GM18873 (cell line): Measurements from ENCODE around the gene TNNI3K.
A peak's percentile ranks its signal among the peaks of the same experiment; 100 is the strongest.

Experiments
- ATAC-seq: cut with Tn5 transposase; IDR thresholded peaks from one replicate; pipeline ENCODE4 v1.9.1; 2021; ENCODE audit warnings: mild to moderate bottlenecking, moderate library complexity, moderate number of reproducible peaks; ENCODE audit not compliant: unreplicated experiment, low FRiP score

Gene TNNI3K

GRCh38 chr1:74429580-74429979 lies 194.4 kb downstream of the TNNI3K start:
- no peak for ATAC-seq

- ATAC-seq = no peak
These were observed 195.3 kb downstream of the TNNI3K start for GRCh38 chr1:74430342-74430934.

DNA sequence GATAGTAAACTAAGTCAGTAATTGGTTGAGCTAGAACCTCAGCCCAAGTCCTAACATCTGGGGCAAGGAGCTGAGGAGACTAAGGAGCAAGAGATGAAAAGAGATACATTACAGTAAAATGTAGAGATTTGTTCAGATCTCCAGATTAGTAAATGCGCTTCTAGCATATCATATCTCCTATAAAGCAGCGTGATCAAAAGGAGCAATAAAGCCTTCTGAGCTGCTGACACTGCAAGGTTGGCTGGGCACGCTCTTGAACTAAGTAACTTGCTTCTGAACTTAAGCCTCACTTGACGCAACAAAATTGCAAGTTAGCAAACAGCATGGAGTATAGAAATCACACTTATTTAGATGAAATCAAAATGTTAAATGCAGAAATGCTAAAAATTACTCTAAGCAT lies 196.3 kb downstream of the TNNI3K start:
- ATAC-seq = no peak

- ATAC-seq = no peak
These were observed 197.1 kb downstream of the TNNI3K start for GRCh38 chr1:74432325-74432724.

GRCh38 chr1:74434321-74434720 lies 199.1 kb downstream of the TNNI3K start:
- no peak for ATAC-seq

- no peak for ATAC-seq
These were observed 200.9 kb downstream of the TNNI3K start for GRCh38 chr1:74436078-74436477.

- no peak for ATAC-seq
These were observed 201.8 kb downstream of the TNNI3K start for GRCh38 chr1:74437035-74437434.

- no peak for ATAC-seq
These were observed 216.8 kb downstream of the TNNI3K start for GRCh38 chr1:74452035-74452434.

DNA sequence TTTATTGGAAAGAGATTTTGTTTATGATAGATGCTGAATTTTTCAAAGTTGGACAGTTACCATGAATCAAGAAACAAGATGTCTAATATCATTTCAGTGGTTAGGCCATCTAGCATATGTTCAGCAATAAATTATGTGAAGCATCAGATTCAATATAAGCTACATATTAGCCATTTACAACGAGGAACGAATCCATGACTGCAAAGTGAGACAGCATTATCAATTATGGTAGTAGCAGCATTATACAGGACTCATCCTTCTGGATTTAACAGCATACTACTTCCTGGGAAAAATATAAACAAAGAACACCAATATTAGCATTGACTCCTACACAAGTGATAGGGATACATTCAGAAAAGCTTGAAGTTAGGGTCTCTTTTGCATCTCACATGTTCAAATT lies 218.1 kb downstream of the TNNI3K start:
- no peak for ATAC-seq

DNA sequence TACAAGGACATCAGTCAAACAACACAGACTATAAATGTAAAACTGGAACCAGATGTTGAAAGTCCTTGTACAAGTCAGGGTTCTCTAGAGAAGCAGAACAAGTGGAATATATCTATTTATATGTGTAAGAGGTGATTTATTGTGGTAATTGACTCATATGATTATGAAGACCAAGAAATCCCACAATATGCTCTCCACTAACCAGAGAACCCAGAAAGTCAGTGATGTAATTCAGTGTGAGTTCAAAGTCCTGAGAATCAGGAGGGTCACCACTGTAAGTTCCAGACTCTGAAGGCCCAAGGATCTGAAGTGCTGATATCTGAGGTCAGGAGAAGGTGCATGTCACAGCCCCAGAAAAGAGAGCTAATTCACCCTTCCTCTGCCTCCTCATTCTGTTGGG lies 220.2 kb downstream of the TNNI3K start:
- no peak for ATAC-seq

- ATAC-seq = no peak
These were observed 222.1 kb downstream of the TNNI3K start for GRCh38 chr1:74457253-74457652.

DNA sequence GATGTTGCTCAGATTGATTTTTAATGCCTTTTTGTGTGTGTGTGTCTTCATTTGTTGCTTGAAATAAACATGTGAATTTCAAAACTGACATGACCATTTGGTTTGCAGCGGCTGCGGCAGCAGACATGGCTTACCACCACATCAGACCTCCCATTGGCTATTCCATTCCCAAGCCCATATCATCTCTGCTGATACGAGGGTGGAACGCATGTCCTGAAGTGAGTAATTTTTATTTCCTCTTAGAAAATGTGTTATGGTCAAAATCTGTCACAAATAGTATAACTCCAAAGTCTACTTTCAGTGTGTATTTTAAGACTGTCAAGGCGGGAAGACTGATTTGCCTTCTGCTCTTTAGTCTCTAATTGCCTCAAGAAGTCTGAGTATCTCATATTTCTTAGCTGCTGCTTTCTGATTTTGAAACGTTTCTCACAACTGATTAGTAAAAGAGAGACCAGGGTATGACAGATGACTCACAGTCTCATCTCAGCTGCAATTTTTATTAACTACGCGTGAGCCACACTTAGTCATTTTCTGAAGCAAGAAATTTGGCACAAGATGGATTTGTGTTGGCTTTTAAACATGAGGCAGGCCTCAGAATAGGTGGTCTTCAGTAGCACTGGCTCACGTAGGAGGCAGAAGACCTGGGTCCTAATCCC lies 228.3 kb downstream of the TNNI3K start:
- peak; percentile 80 for ATAC-seq

GRCh38 chr1:74464037-74464436 lies 228.8 kb downstream of the TNNI3K start:
- no peak for ATAC-seq

GRCh38 chr1:74465193-74465681 lies 230.1 kb downstream of the TNNI3K start:
- no peak for ATAC-seq

- no peak for ATAC-seq
These were observed 232.7 kb downstream of the TNNI3K start for GRCh38 chr1:74467786-74468377.

DNA sequence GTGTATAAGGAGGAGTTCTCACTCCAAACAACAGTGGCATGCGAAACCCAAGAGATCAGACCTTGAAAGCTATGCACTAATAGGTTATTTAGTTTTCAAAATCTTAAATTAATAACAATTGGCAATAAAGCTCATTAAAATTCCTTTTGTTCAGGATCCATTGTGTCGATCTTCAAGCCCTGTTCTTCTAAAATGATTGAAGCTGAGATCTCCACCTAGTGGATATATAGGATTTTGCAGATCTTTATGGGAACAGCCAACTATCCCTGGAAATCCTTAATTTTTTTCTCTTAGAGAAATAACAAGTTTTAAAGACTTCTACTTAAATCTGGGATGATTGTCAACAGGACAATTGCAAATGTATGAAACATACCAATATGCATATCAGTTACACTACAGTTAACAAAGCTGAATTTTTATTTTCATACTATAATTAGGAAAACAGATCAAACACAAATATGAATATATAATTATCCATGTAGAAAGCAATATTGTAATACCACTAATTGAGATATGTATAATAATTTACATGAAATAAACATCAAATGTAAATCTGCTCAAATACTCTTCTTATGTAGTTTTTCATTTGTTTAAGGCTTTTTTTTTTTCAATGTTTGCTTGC lies 233.9 kb downstream of the TNNI3K start:
- no peak for ATAC-seq

- ATAC-seq = no peak
These were observed 235.1 kb downstream of the TNNI3K start for GRCh38 chr1:74470251-74470650.

DNA sequence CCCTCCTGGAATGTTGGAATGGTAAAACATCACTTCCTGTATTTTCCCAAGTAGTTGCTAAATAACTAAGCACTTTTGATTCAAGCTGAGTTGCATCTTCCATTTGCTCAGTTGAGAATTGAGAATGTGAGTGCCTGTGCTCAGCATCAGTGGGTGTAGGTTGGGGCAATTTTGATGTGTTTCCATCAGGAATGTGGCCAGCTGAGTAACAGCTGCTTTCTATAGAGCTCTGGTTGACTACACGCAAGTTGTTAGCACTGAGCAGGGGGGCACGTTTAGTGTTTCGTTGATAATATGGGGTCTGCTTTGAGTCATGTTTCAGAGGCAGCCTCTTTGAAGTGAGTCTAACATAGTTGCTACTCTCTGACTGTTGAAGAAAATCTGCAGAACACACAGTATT lies 235.7 kb downstream of the TNNI3K start:
- ATAC-seq = no peak

GRCh38 chr1:74471470-74471869 lies 236.3 kb downstream of the TNNI3K start:
- no peak for ATAC-seq

- ATAC-seq = no peak
These were observed 239.4 kb downstream of the TNNI3K start for GRCh38 chr1:74474585-74474984.

GRCh38 chr1:74478979-74479378 lies 243.8 kb downstream of the TNNI3K start:
- no peak for ATAC-seq
